GM21526 (cell line): ENCODE measurements around the gene COA5.

ENCODE experiments used
- ATAC-seq: cut with Tn5 transposase; IDR thresholded peaks from one replicate; pipeline ENCODE4 v1.9.1; 2021; ENCODE audit warnings: moderate library complexity; ENCODE audit not compliant: unreplicated experiment, low FRiP score

The COA5 gene

DNA sequence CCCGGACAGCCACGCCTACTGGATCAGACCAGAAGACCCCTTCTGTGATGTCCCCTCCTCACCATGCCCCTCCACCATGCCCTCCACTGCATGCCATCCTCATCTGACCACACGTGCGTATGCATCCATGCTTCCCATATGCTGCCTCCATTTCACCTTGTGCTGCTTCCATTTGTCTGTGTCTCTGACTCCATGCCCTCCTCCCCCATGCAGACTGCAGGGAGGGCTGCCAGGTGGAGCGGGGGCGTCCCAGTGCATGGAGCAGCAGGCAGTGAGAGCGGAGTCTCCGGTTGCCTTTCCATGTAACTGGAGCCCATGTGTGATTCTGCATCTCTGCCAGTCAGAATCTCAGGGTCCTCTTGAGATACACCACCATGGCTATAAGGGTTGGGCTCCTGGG is 52.6 kb downstream of the COA5 start:
- ATAC-seq: no peak

DNA sequence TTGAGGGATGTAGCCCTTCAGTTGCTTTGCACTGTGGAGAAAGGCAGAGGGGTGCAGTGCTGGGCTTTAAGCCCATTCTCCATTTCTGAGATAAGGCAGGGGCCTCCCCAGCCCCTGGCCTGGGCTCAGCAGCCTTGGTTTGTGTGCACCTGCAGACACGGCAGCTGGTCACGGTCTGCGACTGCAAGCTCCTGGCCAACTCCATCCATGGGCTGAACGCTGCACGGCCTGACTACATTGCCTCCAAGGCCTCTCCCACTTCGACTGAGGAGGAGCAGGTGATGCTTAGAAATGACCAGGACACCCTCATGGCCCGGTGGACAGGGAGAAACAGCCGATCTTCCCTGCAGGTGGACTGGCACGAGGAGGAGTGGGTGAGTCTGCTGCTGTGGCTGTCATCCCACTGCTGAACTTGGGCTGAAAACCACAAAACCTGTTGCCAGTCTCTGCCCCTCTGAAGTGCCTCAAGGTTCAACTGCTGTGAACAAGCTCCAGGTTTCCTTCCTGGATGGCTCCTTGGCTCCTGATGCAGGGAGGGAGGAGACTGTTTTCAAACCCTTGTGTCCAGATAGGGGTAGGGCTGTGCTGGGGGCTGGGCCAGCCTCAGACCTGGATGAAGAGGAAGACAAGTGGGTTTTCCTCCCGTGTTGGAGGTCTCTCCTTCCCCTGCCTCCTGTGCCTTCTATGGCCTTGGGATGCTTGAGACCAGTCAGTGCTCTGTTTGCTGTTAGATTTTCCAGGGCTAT is 54.0 kb downstream of the COA5 start:
- ATAC-seq: no peak

DNA sequence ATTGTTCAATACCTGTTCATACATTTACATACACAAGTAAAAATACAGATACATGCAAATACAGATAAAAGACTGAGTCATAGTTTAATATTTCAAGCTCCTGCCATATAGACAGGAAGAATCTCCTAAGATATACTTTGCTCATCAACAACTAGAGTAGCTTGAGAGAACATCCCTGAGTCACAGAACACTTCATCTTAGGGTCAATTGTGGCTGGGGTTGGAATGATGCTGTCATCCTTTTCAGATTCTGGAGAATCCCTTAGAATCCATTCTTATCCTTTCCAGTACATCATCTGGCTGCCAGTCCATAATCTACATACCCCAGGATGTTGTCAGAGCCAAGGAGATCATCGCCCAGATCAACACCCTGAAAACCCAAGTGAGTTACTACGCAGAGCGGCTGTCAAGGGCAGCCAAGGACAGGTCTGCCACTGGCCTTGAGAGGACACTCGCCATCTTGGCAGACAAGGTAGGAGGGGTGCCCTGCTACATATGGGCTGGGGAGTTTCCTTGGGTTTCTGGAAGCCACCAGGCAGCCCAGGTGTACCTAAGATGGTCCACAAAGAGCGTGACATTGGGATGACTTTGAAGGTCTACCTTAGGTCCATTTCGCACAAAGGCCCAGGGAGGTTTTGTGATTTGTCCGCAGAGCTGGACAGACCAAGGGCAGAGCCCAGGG is 55.7 kb downstream of the COA5 start:
- ATAC-seq: no peak

DNA sequence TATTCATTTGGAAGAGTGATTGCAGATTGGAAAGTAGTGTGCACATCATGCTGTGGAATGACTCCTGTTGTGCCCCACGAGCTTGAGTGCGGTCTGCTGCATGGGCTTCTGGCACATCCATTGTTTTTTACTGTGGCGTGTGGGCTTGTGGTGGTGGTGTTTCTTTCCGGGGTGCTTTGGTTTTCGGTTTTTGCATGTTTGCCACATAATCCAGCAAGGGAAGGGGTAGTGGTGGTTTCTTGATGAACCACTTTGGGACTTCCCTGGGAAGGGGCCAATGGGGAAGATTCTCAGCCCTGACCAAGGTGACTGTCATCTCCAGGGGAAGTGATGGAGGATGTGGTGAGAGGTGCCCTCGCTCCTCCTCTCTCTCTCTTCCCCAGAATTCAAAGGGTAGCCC is 57.0 kb downstream of the COA5 start:
- ATAC-seq: no peak

DNA sequence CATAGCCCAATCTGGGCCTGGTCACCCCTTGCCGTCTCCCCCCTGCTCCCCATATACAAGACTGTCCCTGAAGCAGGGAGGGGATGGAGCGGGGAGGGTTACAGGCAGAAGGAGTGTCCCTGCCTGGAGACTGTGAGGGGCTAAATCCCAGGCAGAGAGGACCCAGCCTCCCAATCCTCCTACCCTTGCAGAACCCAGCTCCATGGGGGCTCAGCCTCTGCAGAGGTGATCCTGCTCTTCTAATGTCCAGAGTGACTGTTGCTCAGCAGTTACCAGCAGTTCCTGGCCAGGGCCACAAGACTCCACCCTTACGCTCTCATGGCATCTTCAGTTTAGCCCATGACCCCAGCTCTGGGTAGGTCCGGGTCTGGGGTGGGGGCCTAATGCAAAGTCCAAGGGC is 58.1 kb downstream of the COA5 start:
- no peak for ATAC-seq
